NCI-H2107 (cell line): ENCODE results near the gene ZNF410.
"Not testable (repeated sequence)": the region's sequence is repeated elsewhere in the genome, so short reads cannot be mapped to it uniquely, and the experiment has no call there.

Source experiments
- DNase-seq: peaks from one replicate; lab custom pipeline; 2025; lab: John Stamatoyannopoulos, UW

The ZNF410 gene

GRCh38 chr14:73887694-73888459, 1.2 kb downstream of the ZNF410 start:
- DNase-seq, result no peak

- DNase-seq, result no peak
Measured at GRCh38 chr14:73888460-73888725, 1.7 kb downstream of the ZNF410 start.

- no peak for DNase-seq
Measured at GRCh38 chr14:73888971-73889370, 2.3 kb downstream of the ZNF410 start.

- DNase-seq, result no peak
Measured at GRCh38 chr14:73889376-73889775, 2.7 kb downstream of the ZNF410 start.

- DNase-seq, result not testable (repeated sequence)
Measured at GRCh38 chr14:73894180-73894687, 7.6 kb downstream of the ZNF410 start.

GRCh38 chr14:73895939-73896338, 9.3 kb downstream of the ZNF410 start:
- no peak for DNase-seq

- DNase-seq, result no peak
Measured at GRCh38 chr14:73896521-73896920, 9.9 kb downstream of the ZNF410 start.

- DNase-seq, result no peak
Measured at GRCh38 chr14:73903028-73903427, 16.4 kb downstream of the ZNF410 start.

GRCh38 chr14:73909681-73910080, 23.0 kb downstream of the ZNF410 start:
- DNase-seq, result no peak

- DNase-seq, result no peak
Measured at GRCh38 chr14:73913256-73913655, 26.6 kb downstream of the ZNF410 start.

GRCh38 chr14:73916324-73916723, 29.7 kb downstream of the ZNF410 start:
- DNase-seq, result no peak

- not testable (repeated sequence) for DNase-seq
Measured at GRCh38 chr14:73919457-73919856, 32.8 kb downstream of the ZNF410 start.

GRCh38 chr14:73924337-73924736, 37.7 kb downstream of the ZNF410 start:
- DNase-seq, result no peak

GRCh38 chr14:73935666-73936065, 49.0 kb downstream of the ZNF410 start:
- DNase-seq, result no peak

- DNase-seq, result no peak
Measured at GRCh38 chr14:73936548-73936947, 49.9 kb downstream of the ZNF410 start.

GRCh38 chr14:73937012-73937411, 50.4 kb downstream of the ZNF410 start:
- DNase-seq, result no peak

GRCh38 chr14:73942180-73942579, 55.5 kb downstream of the ZNF410 start:
- no peak for DNase-seq

GRCh38 chr14:73943083-73943482, 56.4 kb downstream of the ZNF410 start:
- no peak for DNase-seq

- no peak for DNase-seq
Measured at GRCh38 chr14:73944432-73945158, 57.9 kb downstream of the ZNF410 start.

- no peak for DNase-seq
Measured at GRCh38 chr14:73945159-73945670, 58.6 kb downstream of the ZNF410 start.

GRCh38 chr14:73949752-73950734, 63.4 kb downstream of the ZNF410 start, which contains the start of the genes COQ6 and FAM161B:
Gene COQ6 (plus strand): TSS chr14:73950302. CDS start chr14:73950333, 31 bp downstream.
Gene FAM161B (minus strand): TSS chr14:73950094. CDS start chr14:73950026, 68 bp downstream.
- peak; percentile 99 for DNase-seq

- DNase-seq, result no peak
Measured at GRCh38 chr14:73953731-73954130, 67.1 kb downstream of the ZNF410 start.
